K562 (cell line): Measurements from ENCODE around the gene AMZ1. TPM values are rescaled to one million over a fixed set of nuclear protein-coding genes. Genes with fewer than 3 reads are reported as not detected.

Source experiments
- BRF1 ChIP-seq: IDR thresholded peaks from 3 replicates; pipeline ENCODE4 v1.6.1; 2011; ENCODE audit warnings: borderline replicate concordance, mild to moderate bottlenecking; ENCODE audit not compliant: insufficient read length; ENCODE audit errors: extremely low read depth
- COPS2 ChIP-seq: fragments of 450-650 bp; conservative IDR thresholded peaks from 2 replicates; pipeline ENCODE4 v1.6.1; 2016; ENCODE audit warnings: mild to moderate bottlenecking, moderate library complexity
- HDAC6 ChIP-seq: IDR thresholded peaks from 2 replicates; pipeline ENCODE4 v1.6.1; 2012; ENCODE audit warnings: low read depth, mild to moderate bottlenecking, control low read depth, inconsistent platforms, low read length, moderate library complexity
- PHB2 ChIP-seq: fragments of 450-650 bp; IDR thresholded peaks from 2 replicates; pipeline ENCODE4 v1.6.1; 2017; ENCODE audit warnings: low read depth
- TAF9B ChIP-seq: fragments of 450-650 bp; IDR thresholded peaks from 2 replicates; pipeline ENCODE4 v1.6.1; 2018; ENCODE audit warnings: mild to moderate bottlenecking; ENCODE audit not compliant: partially characterized antibody
- TCF3 ChIP-seq: sonication (generic); formaldehyde crosslinking; IDR thresholded peaks from 2 replicates; pipeline ENCODE4 v1.4.0; 2020; ENCODE audit warnings: mild to moderate bottlenecking, missing genetic modification reagents
- YBX1 ChIP-seq: fragments of 450-650 bp; IDR thresholded peaks from 2 replicates; pipeline ENCODE4 v1.7.1; 2016; ENCODE audit warnings: mild to moderate bottlenecking
- ZFP30 ChIP-seq: fragments of 250-450 bp; sonication (Bioruptor Pico); IDR thresholded peaks from 2 replicates; pipeline ENCODE4 v1.8.0; 2022; ENCODE audit warnings: moderate library complexity, mild to moderate bottlenecking, inconsistent platforms, borderline replicate concordance
- ZFPM2 ChIP-seq: fragments of 250-450 bp; sonication (Bioruptor Pico); IDR thresholded peaks from 2 replicates; pipeline ENCODE4 v1.5.1; 2022; ENCODE audit warnings: mild to moderate bottlenecking
- ZNF253 ChIP-seq: fragments of 250-450 bp; sonication (Bioruptor Pico); conservative IDR thresholded peaks from 2 replicates; pipeline ENCODE4 v1.6.1; 2021; ENCODE audit warnings: mild to moderate bottlenecking
- ZNF274 ChIP-seq: IDR thresholded peaks from 2 replicates; pipeline ENCODE4 v1.6.1; 2011; ENCODE audit warnings: low read depth, mild to moderate bottlenecking, low read length, moderate library complexity, borderline replicate concordance
- ZNF398 ChIP-seq: fragments of 250-450 bp; sonication (Bioruptor Pico); IDR thresholded peaks from 2 replicates; pipeline ENCODE4 v1.8.0; 2021; ENCODE audit warnings: moderate library complexity, mild to moderate bottlenecking, inconsistent platforms
- polyA plus RNA-seq, 8 experiments: library from polyadenylated mRNA; depleted of rRNA in 4 of 8; stranded (reverse) in 5 of 8; unstranded in 3 of 8; fragments of >200 nt; fragmentation: Nextera tagmentation in 2 of 8; fragmentation: Illumina TruSeq in 1 of 8; extraction: Ambion mirVana in 2 of 8; extraction: Trizol in 1 of 8; gene quantifications; 2 replicates each; pipeline versions ENCODE4 v1.2.1 to v1.2.3, GENCODE V29; 2011 to 2014; ENCODE audit warnings: inconsistent platforms in 1 of 8, missing spikeins in 1 of 8
- total RNA-seq, 7 experiments: library from RNA; depleted of rRNA in 6 of 7; stranded (reverse); fragments of >200 nt in 6 of 7; fragmentation: Illumina TruSeq in 2 of 7; extraction: Trizol in 2 of 7; gene quantifications; 2 replicates each; pipeline versions ENCODE4 v1.2.1 to v1.2.3, GENCODE V29; 2011 to 2021; ENCODE audit warnings: low replicate concordance in 1 of 7
- TF ChIP-seq, protein P1 (sequence below): fragments of 450-650 bp; IDR thresholded peaks from one replicate; pipeline ENCODE4 v1.6.1; 2018; ENCODE audit warnings: mild to moderate bottlenecking, moderate library complexity; ENCODE audit not compliant: partially characterized antibody
- TF ChIP-seq, protein P2 (sequence below): IDR thresholded peaks from 2 replicates; pipeline ENCODE4 v1.6.1; 2014; ENCODE audit warnings: antibody characterized with exemption

The AMZ1 gene
- total and polyA plus RNA-seq, 9 of the 15 experiments (the other 6 are each of a cell fraction or from before 2014, with no cell fraction given) = not detected

- TF ChIP-seq, protein P1, sequence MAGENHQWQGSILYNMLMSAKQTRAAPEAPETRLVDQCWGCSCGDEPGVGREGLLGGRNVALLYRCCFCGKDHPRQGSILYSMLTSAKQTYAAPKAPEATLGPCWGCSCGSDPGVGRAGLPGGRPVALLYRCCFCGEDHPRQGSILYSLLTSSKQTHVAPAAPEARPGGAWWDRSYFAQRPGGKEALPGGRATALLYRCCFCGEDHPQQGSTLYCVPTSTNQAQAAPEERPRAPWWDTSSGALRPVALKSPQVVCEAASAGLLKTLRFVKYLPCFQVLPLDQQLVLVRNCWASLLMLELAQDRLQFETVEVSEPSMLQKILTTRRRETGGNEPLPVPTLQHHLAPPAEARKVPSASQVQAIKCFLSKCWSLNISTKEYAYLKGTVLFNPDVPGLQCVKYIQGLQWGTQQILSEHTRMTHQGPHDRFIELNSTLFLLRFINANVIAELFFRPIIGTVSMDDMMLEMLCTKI = no peak
- TF ChIP-seq ZFPM2 (no peak), TAF9B (no peak), ZNF274 (no peak), ZNF398 (CRISPR knock-in tag) (no peak), PHB2 (no peak), YBX1 (no peak), ZFP30 (CRISPR knock-in tag) (no peak), COPS2 (no peak), HDAC6 (no peak), BRF1 (no peak), ZNF253 (CRISPR knock-in tag) (no peak), TCF3 (CRISPR knock-in tag) (no peak)
- TF ChIP-seq, protein P2, sequence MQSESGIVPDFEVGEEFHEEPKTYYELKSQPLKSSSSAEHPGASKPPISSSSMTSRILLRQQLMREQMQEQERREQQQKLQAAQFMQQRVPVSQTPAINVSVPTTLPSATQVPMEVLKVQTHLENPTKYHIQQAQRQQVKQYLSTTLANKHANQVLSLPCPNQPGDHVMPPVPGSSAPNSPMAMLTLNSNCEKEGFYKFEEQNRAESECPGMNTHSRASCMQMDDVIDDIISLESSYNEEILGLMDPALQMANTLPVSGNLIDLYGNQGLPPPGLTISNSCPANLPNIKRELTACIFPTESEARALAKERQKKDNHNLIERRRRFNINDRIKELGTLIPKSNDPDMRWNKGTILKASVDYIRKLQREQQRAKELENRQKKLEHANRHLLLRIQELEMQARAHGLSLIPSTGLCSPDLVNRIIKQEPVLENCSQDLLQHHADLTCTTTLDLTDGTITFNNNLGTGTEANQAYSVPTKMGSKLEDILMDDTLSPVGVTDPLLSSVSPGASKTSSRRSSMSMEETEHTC = no peak
- TF ChIP-seq, all 486 proteins: peak for 0
These were observed 3.5 kb upstream of the AMZ1 start (continued) for GRCh38 chr7:2684501-2684900.
